ENCODE measurements around the gene BIRC6.

DNA sequence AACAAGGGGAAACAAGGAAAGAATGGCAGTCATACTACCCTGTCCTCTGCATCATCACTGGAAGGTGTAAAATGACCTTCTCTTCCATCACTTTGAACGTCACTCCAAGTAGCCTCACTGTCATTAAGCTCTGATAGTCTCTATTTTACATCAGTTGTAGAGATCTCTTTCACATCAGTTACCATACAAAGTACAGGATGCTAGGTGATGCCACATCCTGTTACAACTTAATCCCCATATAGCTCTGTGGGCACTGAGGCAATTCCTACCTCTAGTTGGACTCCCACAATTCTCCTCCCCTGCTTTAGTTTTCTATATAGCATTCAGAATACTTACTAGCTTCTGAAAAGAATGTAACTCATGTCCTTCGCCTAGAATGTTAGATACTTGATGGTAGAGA, 215.9 kb downstream of the BIRC6 start:
- no peak for TF ChIP-seq CTCF (conservative IDR thresholded peaks at IDR 0.05; ENCODE audit: low read length)
- no peak for TF ChIP-seq EZH2phosphoT487 (IDR thresholded peaks at IDR 0.05; ENCODE audit: borderline replicate concordance)
